SK-MEL-5 (cell line): Measurements from ENCODE around the gene TBL1X. TPM values are rescaled to one million over a fixed set of nuclear protein-coding genes. Genes with fewer than 3 reads are reported as not detected.

ENCODE experiments used
- DNase-seq: peaks from one replicate; pipeline ENCODE4 v3.0.0-alpha.2; 2016; ENCODE audit warnings: low read depth, low spot score
- in situ Hi-C: cut with HindIII; loops from 2 replicates; pipeline ENCODE4 v1.10.0; 2016; ENCODE audit warnings: low sequenced_read_pairs, high pct_unique_total_duplicates, low pct_unique_long_range_greater_than_20kb
- total RNA-seq: library from RNA; depleted of rRNA; stranded (reverse); fragments of >200 nt; shearing (Covaris generic); gene quantifications from 2 replicates; pipeline ENCODE4 v1.2.3, GENCODE V29; 2014

The TBL1X gene
- total RNA-seq, 1 experiment from 2014 or later: 5.3 TPM

GRCh38 chrX:9770319-9770718 is 305.5 kb downstream of the TBL1X start:
- in situ Hi-C loops: no loop called here
- DNase-seq: no peak

- in situ Hi-C loops: no loop called here
- DNase-seq: no peak
Measured at GRCh38 chrX:9772943-9773342, 308.1 kb downstream of the TBL1X start.

- DNase-seq: no peak
- in situ Hi-C loops: no loop called here
Measured at GRCh38 chrX:9775930-9776329, 311.1 kb downstream of the TBL1X start.

GRCh38 chrX:9781941-9782340 is 317.1 kb downstream of the TBL1X start:
- no peak for DNase-seq
- in situ Hi-C loops: no loop called here

DNA sequence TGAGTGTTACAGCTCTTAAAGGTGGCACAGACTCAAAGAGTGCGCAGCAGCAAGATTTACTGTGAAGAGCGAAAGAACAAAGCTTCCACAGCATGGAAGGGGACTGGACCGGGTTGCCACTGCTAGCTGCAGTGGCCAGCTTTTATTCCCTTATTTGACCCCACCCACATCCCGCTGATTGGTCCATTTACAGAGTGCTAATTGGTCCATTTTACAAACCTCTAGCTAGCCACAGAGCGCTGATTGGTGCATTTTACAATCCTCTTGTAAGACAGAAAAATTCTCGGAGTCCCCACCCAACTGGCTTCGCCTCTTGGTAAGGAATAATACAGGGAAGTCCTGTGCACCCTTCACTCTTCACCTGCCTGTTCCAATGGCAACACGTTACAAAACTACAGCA is 319.5 kb downstream of the TBL1X start:
- no peak for DNase-seq
- in situ Hi-C loops: no loop called here

- no peak for DNase-seq
- in situ Hi-C loops: no loop called here
Measured at GRCh38 chrX:9785254-9785943, 320.5 kb downstream of the TBL1X start.

GRCh38 chrX:9785944-9786797 is 321.3 kb downstream of the TBL1X start, which contains the start of gene SHROOM2:
SHROOM2 (plus strand) TSS chrX:9786429; CDS start chrX:9786546, 117 bp downstream.
- in situ Hi-C loops: no loop called here
- no peak for DNase-seq

DNA sequence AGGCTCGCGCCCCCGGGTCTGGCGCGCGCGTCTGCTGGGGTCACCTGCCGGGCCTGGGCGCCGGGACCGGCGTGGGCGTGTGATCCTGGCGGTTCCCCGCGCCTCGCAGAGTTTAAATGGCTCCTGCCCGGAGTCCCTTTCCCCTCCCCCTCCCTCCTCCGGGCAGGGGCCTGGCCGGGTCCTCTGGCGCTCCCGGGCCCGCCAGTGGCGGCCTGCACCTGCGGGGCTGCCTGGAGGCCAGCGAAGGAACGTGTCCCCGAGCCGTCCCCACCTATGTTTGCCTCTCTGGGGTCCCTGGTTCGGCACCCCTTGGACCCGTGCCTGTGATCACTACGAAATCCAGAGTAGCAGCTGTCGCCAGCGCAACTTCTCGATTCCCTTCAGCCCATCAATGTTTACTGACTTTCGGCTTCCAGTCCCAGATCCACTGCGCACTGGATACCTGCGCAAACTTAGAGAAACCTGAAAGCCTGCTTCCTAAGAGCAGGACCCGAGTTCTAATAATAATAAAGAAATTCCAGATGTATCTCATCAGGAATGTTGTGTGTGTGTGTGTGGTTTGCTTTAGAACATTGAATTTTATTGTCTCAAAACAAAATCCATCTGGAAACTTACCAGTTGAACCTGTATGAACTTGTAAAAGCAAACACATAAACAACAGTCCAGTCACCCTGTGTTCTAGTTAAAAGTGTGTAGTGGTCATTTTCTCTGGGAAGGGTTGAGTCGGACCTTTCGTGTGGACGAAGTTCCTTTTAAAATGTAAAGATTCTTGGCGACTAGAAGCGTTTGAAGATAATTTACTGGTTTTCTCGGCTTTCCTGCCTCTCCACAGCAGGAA is 322.2 kb downstream of the TBL1X start:
- in situ Hi-C loops: no loop called here

DNA sequence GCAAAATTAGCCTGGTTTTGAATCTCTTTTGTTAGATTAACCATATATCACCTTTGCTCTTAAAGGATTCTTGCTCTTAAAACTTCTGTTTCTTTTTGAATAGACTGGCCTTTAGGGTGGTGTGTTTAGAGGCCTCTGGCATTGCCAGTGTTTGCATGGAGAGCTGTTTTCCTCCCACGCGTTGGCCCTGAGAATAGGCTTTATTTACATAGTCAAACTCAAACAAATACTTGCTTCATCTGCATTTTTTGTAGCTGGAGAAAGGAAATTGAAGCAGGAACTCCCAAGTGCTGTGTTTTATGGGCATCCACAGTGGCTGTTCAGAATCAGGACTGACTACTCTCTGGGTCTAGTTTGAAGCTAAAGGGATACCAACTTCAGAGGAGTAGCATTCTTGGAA is 324.1 kb downstream of the TBL1X start:
- DNase-seq: no peak
- in situ Hi-C loops: no loop called here

More for the DNA sequence above, 322.2 kb downstream of the TBL1X start:
- no peak for DNase-seq

- in situ Hi-C loops: no loop called here
- DNase-seq: no peak
Measured at GRCh38 chrX:9789555-9789954, 324.7 kb downstream of the TBL1X start.
